Fibroblast of skin of abdomen (primary cell): ENCODE data around the gene MAPK12.

Experiments
- DNase-seq: peaks from one replicate; pipeline ENCODE4 v3.0.0-alpha.2; 2013

The MAPK12 gene

GRCh38 chr22:50266994-50267393, 5.5 kb upstream of the MAPK12 start:
- no peak for DNase-seq

- DNase-seq = no peak
These were observed 3.6 kb upstream of the MAPK12 start for GRCh38 chr22:50264946-50265669.

- DNase-seq = no peak
These were observed 2.7 kb upstream of the MAPK12 start for GRCh38 chr22:50264104-50264745.

GRCh38 chr22:50262973-50263617, 1.6 kb upstream of the MAPK12 start:
- DNase-seq = no peak

- DNase-seq = no peak
These were observed 1.0 kb upstream of the MAPK12 start for GRCh38 chr22:50262460-50262911.

GRCh38 chr22:50260801-50261614, 475 bp downstream of the MAPK12 start:
- peak; percentile 61 for DNase-seq

- no peak for DNase-seq
These were observed 1.1 kb downstream of the MAPK12 start for GRCh38 chr22:50260434-50260800.

GRCh38 chr22:50259302-50259701, 2.2 kb downstream of the MAPK12 start:
- DNase-seq = no peak

- DNase-seq = no peak
These were observed 2.9 kb downstream of the MAPK12 start for GRCh38 chr22:50258361-50259292.

- no peak for DNase-seq
These were observed 3.8 kb downstream of the MAPK12 start for GRCh38 chr22:50257451-50258360.

GRCh38 chr22:50257041-50257440, 4.4 kb downstream of the MAPK12 start:
- no peak for DNase-seq

- no peak for DNase-seq
These were observed 5.1 kb downstream of the MAPK12 start for GRCh38 chr22:50256258-50256862.

GRCh38 chr22:50255607-50256006, 5.9 kb downstream of the MAPK12 start:
- no peak for DNase-seq

GRCh38 chr22:50255099-50255498, 6.4 kb downstream of the MAPK12 start:
- no peak for DNase-seq

GRCh38 chr22:50253941-50254340, 7.5 kb downstream of the MAPK12 start:
- DNase-seq = no peak

- DNase-seq = no peak
These were observed 8.2 kb downstream of the MAPK12 start for GRCh38 chr22:50253046-50253915.

GRCh38 chr22:50252082-50253045, 9.1 kb downstream of the MAPK12 start:
- peak; percentile 54 for DNase-seq
